ENCODE results near the gene GALK1.

GALK1 gene

DNA sequence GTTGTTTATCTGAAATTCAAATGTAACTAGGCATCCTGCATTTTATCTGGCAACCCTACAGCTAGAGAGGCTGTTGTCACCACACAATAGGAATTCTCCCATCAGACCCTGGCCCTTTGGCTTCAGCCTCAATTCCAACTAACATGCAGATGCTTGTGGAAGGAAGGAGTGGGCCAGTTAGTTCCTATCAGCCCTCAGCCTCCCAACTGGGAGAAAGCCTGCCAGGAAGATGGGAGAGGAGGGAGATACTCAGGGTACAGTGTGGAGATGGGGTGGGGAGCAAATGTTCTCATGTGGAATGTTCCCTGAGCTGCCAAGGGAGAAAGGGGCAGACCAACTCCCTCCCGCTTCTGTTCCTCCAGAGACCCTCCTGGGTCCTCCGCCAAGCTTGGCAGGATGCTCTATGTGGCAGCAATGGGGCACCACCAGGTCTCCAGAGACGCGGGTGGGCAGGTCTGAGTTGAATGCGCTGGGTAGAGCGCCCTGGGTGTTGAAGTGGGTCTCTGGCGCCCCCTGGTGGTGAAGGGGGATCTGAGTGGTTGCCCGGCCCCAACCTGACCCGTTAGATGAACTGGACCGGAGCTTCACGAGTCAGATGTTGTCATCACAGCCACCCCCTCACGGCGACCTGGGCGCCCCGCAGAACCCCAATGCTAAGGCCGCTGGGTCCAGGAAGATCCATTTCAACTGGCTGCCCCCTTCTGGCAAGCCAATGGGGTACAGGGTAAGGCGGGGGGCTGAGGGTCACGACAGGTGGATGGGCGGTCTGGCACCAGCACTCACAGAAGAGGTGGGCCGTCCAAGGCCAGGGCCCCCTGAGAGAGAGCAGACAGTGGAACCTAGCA lies 15.2 kb downstream of the GALK1 start:
- peak; percentile 55 to 65 for DNase-seq (ENCODE audit: low read depth in 2 of 2)

DNA sequence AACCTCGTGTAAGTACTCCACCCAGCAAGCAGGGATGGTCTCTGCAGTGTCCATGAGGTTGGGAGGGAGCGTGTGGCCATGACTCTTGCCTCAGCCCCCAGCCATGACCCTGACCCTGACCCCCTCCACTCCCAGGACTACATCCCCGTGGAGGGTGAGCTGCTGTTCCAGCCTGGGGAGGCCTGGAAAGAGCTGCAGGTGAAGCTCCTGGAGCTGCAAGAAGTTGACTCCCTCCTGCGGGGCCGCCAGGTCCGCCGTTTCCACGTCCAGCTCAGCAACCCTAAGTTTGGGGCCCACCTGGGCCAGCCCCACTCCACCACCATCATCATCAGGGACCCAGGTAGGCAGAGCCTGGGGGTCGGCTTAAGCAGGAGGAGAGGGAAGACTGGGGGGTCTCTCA lies 16.3 kb downstream of the GALK1 start:
- no peak for DNase-seq (ENCODE audit: low read depth in 2 of 2)

DNA sequence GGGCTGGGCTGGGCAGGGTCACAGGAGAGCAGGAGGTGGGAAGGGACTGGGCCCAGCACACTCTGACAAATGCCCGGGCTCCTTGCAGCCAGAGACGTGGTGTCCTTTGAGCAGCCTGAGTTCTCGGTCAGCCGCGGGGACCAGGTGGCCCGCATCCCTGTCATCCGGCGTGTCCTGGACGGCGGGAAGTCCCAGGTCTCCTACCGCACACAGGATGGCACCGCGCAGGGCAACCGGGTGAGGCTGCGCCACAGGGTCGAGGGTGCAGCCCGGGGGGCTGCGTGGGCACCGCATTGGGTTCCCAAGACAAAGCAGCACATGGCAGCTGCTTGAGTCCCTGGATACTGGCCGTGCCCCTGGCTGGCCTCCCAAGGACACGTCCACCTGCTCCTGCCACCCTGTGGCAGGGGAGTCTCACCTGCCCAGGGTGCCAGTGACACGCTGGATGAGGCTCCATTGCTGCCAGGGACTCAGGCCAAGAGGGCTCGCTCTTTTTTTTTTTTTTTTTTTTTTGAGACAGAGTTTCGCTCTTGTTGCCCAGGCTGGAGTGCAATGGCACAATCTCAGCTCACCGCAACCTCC lies 21.3 kb downstream of the GALK1 start:
- no peak for DNase-seq (ENCODE audit: low read depth in 2 of 2)

DNA sequence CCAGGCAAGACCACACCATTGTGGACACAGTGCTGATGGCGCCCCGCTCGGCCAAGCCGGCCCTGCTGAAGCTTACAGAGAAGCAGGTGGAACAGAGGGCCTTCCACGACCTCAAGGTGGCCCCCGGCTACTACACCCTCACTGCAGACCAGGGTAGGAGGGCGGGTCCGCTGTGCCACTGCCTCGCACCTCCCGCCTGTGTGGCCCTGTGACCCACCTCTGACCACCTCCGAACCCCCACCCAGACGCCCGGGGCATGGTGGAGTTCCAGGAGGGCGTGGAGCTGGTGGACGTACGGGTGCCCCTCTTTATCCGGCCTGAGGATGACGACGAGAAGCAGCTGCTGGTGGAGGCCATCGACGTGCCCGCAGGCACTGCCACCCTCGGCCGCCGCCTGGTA lies 22.7 kb downstream of the GALK1 start:
- no peak for DNase-seq (ENCODE audit: low read depth in 2 of 2)

DNA sequence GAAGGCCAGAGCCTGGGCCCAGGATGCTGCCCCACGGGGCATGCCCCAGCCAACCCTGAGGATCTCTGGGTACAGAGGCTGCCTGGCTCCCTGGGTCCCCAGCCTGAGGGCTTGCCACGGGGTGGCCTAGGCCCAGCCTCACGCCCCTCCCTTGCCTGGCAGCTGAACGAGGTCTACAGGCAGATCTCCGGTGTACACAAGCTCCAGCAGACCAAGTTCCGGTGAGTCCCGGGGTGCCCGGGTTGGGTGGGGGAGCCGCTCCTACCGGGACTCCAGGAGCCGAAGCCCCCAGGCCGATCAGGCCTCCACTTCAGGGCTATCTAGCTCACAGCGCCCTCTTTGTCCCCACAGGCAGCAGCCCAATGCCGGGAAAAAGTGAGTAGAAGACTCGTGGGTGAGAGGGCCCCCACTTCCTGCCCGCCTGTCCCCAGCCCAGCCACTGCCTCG lies 24.3 kb downstream of the GALK1 start:
- no peak for DNase-seq (ENCODE audit: low read depth in 2 of 2)

DNA sequence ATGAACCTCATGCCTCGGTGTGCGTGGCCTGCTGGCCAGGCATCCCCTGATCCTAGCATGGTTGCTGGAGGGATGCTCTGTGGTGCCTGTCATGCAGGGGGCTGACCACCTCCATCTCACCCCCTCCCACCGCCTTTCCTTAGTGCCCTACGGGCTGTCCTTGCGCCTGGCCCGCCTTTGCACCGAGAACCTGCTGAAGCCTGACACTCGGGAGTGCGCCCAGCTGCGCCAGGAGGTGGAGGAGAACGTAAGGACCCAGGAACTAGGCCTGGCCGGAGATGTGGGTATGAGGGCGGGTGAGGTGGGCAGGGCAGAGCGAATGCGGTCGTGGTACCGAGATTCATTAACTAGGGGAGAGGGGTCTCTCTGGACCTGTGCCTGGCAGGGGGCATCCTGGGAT lies 24.8 kb downstream of the GALK1 start:
- DNase-seq (ENCODE audit: low read depth in 2 of 2), result no peak

DNA sequence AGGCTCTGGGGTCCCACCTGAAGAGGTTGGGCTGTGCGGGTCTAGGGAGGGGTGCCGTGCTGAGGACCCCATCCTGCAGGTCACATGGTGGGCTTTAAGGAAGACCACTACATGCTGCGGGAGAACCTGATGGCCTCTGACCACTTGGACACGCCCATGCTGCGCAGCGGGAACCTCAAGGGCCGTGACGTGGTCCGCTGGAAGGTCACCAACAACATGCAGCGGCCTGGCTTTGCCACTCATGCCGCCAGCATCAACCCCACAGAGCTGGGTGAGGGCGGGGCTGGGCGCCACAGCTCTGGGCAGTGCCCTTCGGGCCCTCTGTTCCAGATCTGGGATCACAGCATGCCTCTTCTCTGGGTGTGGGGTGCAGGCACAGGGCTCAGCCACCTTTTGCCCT lies 25.2 kb downstream of the GALK1 start:
- no peak for DNase-seq (ENCODE audit: low read depth in 2 of 2)

DNA sequence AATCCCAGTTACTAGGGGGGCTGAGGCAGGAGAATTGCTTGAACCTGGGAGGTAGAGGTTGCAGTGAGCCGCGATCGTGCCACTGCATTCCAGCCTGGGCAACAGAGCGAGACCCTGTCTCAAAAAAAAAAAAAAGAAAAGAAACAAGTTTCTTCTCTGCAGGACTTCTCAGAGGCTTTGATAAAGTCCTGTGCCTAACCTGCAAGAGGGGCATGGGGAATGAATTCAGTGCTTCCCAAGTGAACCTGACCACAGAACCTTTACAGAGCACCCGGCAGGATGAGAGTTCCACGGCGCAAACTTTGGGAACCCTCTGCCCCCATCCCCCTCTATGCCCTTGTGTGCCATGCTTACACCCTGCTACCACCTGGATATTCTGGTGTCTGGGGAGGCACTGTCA lies 25.8 kb downstream of the GALK1 start:
- DNase-seq (ENCODE audit: low read depth in 2 of 2), result no peak

DNA sequence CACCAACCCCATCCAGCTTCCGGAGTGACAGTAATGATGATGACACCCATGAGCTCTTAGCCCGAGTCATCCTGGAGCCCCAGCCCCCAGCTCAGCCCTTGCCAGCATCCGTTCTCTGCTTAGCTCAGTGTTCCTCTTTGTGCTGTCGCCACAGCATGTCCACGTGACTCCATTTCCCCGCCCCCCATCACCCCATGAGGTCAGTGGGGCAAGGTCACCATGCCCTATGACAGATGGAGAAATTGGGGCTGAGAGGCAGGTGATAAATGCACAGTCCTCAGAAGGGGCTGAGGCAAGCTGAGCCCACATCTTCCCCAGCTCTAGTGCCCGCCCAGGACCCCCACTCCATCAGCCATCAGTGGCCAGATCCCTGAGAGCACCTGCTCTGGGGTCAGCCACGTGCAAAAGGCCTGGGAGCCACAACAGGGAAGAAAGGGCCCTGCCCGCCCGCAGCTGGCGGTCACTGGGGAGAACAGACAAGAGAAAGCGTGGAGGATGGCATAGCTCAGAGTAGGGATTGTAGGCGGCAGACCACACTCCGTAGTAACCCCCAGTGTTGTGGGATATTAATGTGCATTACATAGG lies 26.7 kb downstream of the GALK1 start:
- no peak for DNase-seq (ENCODE audit: low read depth in 2 of 2)

DNA sequence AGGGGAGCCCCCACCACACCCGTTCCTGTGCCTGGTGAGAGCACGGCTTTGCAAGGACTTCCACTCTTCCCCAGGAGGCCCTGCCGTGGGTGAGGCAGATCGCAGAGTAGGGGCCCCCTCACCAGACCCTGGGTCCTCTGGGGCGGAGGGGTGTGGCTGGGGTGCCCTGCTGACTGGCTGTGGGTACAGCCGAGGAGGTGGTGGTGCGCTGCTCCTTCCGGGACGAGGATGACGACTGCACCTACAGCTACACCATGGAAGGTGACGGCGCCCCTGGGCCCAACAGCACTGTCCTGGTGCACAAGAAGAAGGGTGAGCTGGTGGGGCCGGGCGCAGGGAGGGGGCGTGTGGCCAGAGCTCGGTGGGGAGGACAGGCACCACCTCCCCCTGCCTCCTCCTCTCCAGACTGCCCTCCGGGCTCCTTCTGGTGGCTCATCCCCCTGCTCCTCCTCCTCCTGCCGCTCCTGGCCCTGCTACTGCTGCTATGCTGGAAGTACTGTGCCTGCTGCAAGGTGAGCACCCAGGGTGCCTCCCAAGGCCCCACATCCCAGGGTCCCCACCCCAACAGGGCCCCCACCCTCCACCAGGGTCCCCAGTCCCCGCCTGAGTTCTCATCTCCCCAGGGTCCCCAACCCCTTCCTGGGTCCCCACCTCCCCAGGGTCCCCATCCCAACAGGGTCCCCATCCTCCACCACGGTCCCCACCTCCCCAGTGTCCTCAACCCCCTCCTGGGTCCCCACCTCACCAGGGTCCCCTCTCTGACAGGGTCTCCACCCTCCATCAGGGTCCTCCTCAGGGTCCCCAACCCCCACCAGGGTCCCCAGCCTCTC lies 27.6 kb downstream of the GALK1 start:
- no peak for DNase-seq (ENCODE audit: low read depth in 2 of 2)

DNA sequence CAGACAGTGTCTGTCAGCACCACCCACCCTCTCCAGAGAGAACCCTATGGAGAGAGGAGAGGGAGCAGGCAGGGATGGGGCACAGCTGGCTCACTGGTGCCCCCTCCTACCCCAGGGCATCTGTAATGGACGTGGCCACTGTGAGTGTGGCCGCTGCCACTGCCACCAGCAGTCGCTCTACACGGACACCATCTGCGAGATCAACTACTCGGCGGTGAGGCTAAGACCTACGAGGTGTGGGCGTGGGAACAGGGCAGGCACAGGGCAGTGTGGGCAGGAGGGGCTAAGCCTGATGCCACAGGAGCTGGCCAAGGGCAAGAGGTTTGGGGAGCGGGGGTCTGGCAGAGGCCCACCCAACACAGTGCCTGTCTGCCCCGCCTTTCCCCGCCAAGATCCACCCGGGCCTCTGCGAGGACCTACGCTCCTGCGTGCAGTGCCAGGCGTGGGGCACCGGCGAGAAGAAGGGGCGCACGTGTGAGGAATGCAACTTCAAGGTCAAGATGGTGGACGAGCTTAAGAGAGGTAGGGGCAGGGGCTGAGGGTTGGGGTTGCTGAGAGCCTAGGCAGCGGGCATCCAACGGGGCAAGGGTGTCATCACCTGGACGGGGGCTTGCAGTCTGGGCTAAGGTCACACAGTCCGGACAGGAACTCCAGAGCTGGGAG lies 28.7 kb downstream of the GALK1 start:
- no peak for DNase-seq (ENCODE audit: low read depth in 2 of 2)

DNA sequence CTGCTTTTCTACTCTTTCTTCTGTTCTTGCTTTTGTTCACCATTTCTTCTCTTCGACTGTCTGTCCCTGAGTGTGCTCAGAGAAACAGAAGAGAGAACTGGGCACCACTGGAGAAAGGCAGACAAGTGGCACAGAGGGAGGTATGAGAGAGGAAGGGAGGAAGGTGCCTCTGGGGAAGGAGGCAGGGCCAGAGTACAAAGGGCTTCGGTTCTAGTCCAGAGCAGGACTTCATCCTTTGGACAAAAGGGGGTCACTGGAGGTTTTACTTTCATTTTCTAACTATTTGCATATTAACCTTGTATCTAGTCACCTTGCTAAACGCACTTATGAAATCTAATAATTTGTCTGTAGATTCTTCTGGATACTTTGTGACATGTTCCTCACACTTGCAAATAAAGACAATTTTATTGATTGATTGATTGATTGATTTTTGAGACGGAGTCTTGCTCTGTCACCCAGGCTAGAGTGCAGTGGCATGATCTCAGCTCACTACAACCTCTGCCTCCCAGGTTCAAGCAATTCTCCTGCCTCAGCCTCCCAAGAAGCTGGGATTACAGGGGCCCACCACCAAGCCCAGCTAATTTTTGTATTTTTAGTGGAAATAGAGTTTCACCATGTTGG lies 30.2 kb downstream of the GALK1 start:
- DNase-seq (ENCODE audit: low read depth in 2 of 2), result no peak

DNA sequence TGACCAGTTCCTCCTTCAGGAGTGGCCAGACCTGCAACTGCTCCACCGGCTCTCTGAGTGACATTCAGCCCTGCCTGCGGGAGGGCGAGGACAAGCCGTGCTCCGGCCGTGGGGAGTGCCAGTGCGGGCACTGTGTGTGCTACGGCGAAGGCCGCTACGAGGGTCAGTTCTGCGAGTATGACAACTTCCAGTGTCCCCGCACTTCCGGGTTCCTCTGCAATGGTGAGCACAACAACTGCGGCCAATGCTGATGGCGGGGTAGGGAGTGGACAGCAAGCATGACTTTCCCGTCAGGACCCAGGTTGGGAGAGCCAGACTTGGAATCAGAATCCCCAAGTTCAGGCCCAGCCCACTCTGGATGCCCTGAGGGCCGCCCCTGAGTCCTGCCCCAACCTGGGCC lies 31.5 kb downstream of the GALK1 start:
- DNase-seq (ENCODE audit: low read depth in 2 of 2), result no peak

DNA sequence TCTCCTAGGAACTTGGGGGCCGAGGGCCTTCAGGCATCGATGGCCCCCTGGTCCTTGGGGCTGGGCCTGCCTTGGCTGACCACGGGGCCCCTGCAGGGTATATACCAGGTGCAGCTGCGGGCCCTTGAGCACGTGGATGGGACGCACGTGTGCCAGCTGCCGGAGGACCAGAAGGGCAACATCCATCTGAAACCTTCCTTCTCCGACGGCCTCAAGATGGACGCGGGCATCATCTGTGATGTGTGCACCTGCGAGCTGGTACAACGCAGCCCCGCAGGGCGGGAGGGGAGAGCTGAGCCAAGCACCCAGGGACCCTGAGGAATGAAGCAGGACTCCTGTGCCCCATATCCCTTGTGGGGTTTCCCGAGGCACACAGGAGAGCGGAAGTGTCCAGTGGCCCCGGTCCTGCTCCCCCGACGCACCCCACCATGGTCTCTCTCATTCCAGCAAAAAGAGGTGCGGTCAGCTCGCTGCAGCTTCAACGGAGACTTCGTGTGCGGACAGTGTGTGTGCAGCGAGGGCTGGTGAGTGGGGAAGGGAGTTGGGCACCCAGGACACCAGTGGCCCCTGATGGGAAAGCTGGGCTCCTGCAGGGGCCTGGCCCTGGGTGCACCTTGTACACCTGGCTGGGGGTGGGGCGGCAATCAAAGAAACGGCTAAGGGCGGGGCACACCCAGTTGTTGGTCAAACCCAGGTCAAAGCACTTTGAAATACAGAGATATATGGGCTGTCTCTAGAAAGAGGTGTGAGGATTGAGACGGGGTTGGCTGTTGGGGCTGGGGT lies 33.1 kb downstream of the GALK1 start:
- no peak for DNase-seq (ENCODE audit: low read depth in 2 of 2)

DNA sequence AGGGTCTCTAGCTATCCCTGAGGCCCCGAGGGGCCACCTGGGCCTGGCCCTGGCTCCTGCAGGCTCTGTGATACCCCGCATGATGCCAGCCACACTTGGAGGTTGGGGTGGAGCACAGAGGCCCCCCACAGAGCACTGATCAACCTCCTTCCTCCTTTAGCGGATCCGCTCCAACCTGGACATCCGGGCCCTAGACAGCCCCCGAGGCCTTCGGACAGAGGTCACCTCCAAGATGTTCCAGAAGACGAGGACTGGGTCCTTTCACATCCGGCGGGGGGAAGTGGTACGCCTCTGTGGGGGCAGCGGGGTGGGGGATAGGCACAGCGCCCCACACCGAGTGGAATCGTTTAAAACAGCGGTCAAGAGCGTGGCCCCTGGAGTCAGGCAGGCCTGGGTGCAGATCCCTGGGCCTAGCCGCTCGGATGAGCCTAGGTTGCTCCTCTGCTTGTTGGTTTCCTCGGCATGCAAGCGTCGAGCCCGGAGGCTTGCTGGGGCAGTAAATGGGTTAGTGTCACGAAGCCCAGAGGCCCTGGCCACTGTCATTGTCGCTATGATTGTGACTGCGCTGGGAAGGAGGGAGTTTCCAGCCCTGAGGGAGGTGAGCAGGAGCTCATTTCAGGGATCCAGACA lies 33.8 kb downstream of the GALK1 start:
- no peak for DNase-seq (ENCODE audit: low read depth in 2 of 2)

DNA sequence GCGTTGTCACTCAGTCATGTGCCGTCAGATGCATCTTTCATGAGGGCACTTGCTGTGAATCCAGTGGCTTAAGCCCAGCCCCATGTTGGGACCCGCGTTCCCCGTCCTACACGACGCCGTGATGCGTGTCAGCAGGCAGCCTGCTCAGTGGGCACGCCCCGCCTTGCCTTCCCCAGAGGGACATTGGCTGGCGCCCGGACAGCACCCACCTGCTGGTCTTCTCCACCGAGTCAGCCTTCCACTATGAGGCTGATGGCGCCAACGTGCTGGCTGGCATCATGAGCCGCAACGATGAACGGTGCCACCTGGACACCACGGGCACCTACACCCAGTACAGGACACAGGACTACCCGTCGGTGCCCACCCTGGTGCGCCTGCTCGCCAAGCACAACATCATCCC lies 34.9 kb downstream of the GALK1 start:
- DNase-seq (ENCODE audit: low read depth in 2 of 2), result no peak

DNA sequence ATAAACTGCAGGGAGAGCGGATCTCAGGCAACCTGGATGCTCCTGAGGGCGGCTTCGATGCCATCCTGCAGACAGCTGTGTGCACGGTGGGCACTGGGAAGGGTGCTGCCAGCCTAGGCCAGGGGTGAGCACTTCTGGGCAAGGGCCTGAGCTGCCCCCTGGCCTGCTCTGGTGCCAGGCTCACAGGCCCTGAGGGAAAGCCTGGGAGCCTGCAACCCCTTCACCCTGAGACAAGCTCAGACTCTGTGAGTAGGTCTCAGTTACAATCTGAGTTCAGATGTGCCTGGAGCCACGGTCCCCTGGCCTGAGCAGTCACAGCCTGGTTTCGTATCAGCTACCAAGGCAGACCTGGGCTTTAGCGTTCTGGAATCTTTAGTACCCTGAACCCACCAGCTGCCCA lies 35.6 kb downstream of the GALK1 start:
- no peak for DNase-seq (ENCODE audit: low read depth in 2 of 2)

DNA sequence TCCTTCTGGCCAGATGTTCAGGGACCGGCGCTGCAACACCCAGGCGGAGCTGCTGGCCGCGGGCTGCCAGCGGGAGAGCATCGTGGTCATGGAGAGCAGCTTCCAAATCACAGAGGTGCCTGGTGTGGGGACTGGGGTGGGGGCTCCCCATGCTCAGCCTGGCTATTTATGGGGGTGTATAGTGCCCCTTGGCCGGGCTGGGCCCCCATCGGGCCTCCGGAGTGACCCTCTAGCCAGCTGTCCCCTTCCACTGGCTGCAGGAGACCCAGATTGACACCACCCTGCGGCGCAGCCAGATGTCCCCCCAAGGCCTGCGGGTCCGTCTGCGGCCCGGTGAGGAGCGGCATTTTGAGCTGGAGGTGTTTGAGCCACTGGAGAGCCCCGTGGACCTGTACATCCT lies 37.6 kb downstream of the GALK1 start:
- DNase-seq (ENCODE audit: low read depth in 2 of 2), result no peak

DNA sequence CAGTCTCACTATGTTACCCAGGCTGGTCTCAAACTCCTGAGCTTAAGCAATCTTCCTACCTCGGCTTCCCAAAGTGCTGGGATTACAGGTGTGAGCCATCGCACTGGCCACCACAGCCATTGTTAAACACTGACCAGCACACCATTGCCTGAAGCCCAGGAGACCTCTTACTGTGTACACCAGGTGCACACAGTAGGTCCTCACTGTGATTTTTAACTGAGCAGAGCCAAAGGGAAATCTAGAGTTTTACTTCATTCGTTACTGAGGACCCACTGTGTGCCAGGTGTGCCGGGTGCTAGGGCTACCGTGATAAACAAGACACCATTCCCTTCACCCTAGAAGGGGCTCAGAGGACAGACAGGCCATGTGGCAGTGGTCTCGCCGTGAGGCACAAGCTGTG lies 39.5 kb downstream of the GALK1 start:
- no peak for DNase-seq (ENCODE audit: low read depth in 2 of 2)
